Left lung (tissue), 10 donors: Measurements from ENCODE around the gene SUN3. TPM values are rescaled to one million over a fixed set of nuclear protein-coding genes. Genes with fewer than 3 reads are reported as not detected.
"Not testable (repeated sequence)": the region's sequence is repeated elsewhere in the genome, so short reads cannot be mapped to it uniquely, and the experiment has no call there.

Experiments used
- ATAC-seq: fragments of 200-7000 bp; cut with Tn5 transposase; one replicate; pipeline ENCODE4 v1.9.1; 2020; ENCODE audit warnings: moderate library complexity
- DNase-seq, 4 donors: peaks; one replicate each; pipeline ENCODE4 v3.0.0-alpha.2; 2013 to 2020
- H3K27ac ChIP-seq, 2 donors: fragments of 200-600 bp; sonication (generic) in 1 of 2; one replicate each; pipeline versions ENCODE4 v1.5.0 to v1.8.0; 2020 to 2021
- H3K27me3 ChIP-seq, 2 donors: fragments of 200-600 bp; sonication (generic) in 1 of 2; one replicate each; pipeline versions ENCODE4 v1.5.0 to v1.8.0; 2020 to 2021
- H3K36me3 ChIP-seq, 2 donors: fragments of 200-600 bp; sonication (generic) in 1 of 2; one replicate each; pipeline versions ENCODE4 v1.5.0 to v1.8.0; 2020 to 2021
- H3K4me1 ChIP-seq, 2 donors: fragments of 200-600 bp; one replicate each; pipeline ENCODE4 v1.8.0; 2021
- H3K4me3 ChIP-seq, 2 donors: fragments of 200-600 bp; sonication (generic) in 1 of 2; one replicate each; pipeline versions ENCODE4 v1.5.0 to v1.8.0; 2020 to 2021; ENCODE audit warnings: mild to moderate bottlenecking in 1 of 2
- H3K9me3 ChIP-seq, 2 donors: fragments of 200-600 bp; sonication (generic) in 1 of 2; one replicate each; pipeline versions ENCODE4 v1.5.0 to v1.8.0; 2020 to 2021
- intact Hi-C, 2 donors: fragments of 100-400 bp; cut with DNase I; formaldehyde crosslinking; loops; one replicate each; pipeline versions ENCODE4 v1.11.2 to v1.14.2; 2022
- polyA plus RNA-seq, 6 donors: library from polyadenylated mRNA; unstranded; fragments of 120-200 nt; gene quantifications; one replicate each; pipeline ENCODE4 v1.2.1, GENCODE V29; 2013; ENCODE audit not compliant: insufficient read length in 6 of 6
- total RNA-seq, 2 donors: library from RNA; stranded (reverse); fragmentation: NEBNext Ultra II Directional; extraction: Animal tissue kit (Norgen Biotek cat#: 25700); gene quantifications; one replicate each; pipeline ENCODE4 v1.2.1, GENCODE V29; 2021
- TF ChIP-seq, protein P1 (sequence below), 2 donors: fragments of 200-600 bp; sonication (generic) in 1 of 2; IDR thresholded peaks; one replicate each; pipeline versions ENCODE4 v1.5.0 to v1.8.0; 2021; ENCODE audit warnings: antibody characterized with exemption in 2 of 2
- donor health status: DM: no; HTN: yes; CAD: no.
- donor health status: DM: no; HTN: no; CAD: no.

Gene SUN3
- total and polyA plus RNA-seq, 8 donors: 0.11 to 0.39 (median 0.29) TPM; not detected in 3

DNA sequence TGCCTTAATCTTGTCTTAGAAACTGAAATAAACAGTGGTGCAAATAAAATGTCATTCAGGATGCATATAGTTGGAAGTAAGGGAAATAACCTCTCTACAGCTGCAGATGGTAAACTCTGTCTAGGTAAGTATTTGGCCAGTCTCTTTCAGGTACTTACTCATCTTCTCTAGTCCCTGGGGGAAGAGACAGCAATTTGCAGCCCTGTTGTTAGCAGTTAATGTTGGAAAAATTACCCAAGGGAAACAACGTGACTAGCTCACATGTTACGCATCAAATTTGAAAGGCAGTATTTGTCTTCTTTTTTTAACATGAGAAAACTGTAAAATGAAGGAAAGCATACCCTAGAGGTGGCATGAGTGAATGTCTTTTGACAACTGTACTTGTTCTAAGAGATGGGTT lies 46.3 kb downstream of the SUN3 start:
- intact Hi-C loops: no loop called here
- no peaks in the 10 kb centered on the region for H3K27me3 ChIP-seq
- TF ChIP-seq, protein P1, sequence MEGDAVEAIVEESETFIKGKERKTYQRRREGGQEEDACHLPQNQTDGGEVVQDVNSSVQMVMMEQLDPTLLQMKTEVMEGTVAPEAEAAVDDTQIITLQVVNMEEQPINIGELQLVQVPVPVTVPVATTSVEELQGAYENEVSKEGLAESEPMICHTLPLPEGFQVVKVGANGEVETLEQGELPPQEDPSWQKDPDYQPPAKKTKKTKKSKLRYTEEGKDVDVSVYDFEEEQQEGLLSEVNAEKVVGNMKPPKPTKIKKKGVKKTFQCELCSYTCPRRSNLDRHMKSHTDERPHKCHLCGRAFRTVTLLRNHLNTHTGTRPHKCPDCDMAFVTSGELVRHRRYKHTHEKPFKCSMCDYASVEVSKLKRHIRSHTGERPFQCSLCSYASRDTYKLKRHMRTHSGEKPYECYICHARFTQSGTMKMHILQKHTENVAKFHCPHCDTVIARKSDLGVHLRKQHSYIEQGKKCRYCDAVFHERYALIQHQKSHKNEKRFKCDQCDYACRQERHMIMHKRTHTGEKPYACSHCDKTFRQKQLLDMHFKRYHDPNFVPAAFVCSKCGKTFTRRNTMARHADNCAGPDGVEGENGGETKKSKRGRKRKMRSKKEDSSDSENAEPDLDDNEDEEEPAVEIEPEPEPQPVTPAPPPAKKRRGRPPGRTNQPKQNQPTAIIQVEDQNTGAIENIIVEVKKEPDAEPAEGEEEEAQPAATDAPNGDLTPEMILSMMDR (IDR thresholded peaks at IDR 0.05): no peak

DNA sequence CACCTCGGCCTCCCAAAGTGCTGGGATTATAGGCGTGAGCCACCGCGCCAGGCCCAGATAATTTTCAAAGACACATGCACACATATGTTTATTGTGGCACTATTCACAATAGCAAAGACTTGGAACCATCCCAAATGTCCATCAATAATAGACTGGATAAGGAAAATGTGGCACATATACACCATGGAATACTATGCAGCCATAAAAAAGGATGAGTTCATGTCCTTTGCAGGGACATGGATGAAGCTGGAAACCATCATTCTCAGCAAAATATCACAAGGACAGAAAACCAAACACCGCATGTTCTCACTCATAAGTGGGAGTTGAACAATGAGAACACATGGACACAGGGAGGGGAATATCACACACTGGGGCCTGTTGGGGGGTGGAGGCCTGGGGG lies 48.3 kb downstream of the SUN3 start:
- DNase-seq, H3K9me3 ChIP-seq, H3K4me3 ChIP-seq, intact Hi-C loops, H3K27ac ChIP-seq, ATAC-seq, H3K27me3 ChIP-seq: not testable (repeated sequence)
- Histone ChIP-seq H3K4me1 (peaks cover 0 to 25% of the 10 kb centered on the region in 2 donors), H3K36me3 (peaks cover 0 to 27% of the 10 kb centered on the region in 2 donors)

More for the DNA sequence above, 46.3 kb downstream of the SUN3 start:
- Histone ChIP-seq H3K36me3 (peaks cover 0 to 8% of the 10 kb centered on the region in 2 donors), H3K4me3 (no peak overlapping the region), H3K4me1 (peaks cover 0 to 16% of the 10 kb centered on the region in 2 donors), H3K27ac (no peak overlapping the region), H3K9me3 (no peaks in the 10 kb centered on the region)
- ATAC-seq: no peak
- DNase-seq: no peak

DNA sequence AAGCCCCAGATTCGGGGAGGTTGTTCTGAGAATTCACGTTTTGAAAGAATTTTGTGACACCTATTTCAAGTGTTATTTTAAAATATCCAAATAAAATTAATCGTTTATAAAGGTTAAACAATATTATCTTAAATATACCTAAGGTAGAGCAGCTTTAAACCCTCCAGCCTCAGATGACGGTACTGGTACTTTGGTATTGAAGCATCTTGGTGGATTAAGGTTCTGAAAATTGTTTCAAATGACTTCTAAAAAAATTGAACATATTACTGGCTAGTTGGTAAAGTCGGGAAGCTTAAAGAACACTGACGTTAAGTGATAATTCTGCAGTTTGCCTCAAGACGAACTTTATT lies 49.1 kb downstream of the SUN3 start:
- TF ChIP-seq, protein P1 (IDR thresholded peaks at IDR 0.05): no peak
- Histone ChIP-seq H3K9me3 (no peaks in the 10 kb centered on the region), H3K27me3 (no peaks in the 10 kb centered on the region), H3K4me1 (peaks cover 0 to 25% of the 10 kb centered on the region in 2 donors), H3K36me3 (peaks cover 4 to 36% of the 10 kb centered on the region in 2 donors), H3K4me3 (peak overlapping the region; percentile 50 to 53), H3K27ac (peak overlapping the region; percentile 65 to 91)
- DNase-seq: no peak
- no peak for ATAC-seq
- intact Hi-C loops: no loop called here

DNA sequence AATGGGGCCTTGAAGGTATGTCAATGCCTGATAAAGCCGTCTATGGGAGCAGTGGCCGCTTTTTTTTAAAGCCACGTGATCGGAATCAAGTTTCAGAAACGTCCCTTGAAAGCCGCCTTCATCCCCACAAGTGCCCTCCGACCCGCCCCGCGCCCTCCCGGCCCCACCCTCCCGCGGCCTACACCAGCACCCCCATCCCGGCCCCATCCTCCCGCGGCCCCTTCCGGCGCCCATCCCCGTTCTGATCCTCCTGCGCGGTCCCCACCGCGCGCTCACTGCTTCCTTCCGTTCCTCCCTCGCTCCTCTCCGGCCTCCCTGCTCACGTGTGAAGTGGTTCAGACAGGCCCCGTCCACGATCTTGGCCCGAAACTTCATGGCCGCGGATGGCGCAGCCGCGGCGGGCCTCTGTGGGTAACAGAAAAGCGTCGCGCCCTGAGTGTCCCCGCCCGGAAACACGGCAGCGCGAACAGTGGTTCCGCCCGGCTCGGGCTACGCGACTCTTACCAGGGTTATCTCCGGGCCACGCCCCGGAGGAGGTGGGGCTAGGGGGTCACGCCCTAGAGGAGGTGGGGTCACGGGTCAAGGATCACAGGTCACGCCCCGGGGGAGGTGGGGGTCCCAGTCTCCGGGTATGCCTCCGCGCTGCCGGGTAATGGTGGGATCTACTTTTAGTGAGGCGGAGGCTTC lies 49.6 kb downstream of the SUN3 start, which contains the start of gene HUS1:
Gene HUS1 (minus strand): TSS at position 471 of the 687 bp plus-strand sequence. CDS start 96 bp downstream, at position 375.
- Histone ChIP-seq H3K9me3 (no peaks in the 10 kb centered on the region), H3K4me3 (peak within 1 kb of the TSS; percentile 50 to 53), H3K27ac (peak within 1 kb of the TSS; percentile 65 to 91), H3K27me3 (no peaks in the 10 kb centered on the region), H3K4me1 (peaks cover 0 to 25% of the 10 kb centered on the region in 2 donors), H3K36me3 (peaks cover 4 to 41% of the 10 kb centered on the region in 2 donors)
- intact Hi-C loops: no loop called here
- ATAC-seq (peak; percentile 100), DNase-seq (peak; percentile 80 to 97 (median 90))
- TF ChIP-seq, protein P1 (IDR thresholded peaks at IDR 0.05): no peak

DNA sequence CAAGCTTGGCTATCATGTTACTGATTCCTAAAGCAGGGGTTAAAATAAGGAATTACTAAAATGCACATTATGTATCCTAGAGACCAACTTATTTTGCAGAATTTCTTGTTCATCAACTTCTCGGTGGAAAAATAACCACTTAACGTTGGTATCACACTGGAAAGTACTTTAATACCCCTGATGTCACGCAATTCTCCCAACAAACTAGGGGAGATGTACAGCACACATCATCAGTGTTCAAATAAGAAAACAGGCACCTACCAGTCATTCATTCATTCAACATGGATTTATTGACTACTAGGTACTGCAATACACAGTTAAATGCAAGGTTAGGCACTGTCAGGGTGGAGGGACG lies 50.1 kb downstream of the SUN3 start:
- Histone ChIP-seq H3K4me3 (peak overlapping the region; percentile 50 to 53), H3K36me3 (peaks cover 4 to 46% of the 10 kb centered on the region in 2 donors), H3K27me3 (no peaks in the 10 kb centered on the region), H3K9me3 (no peaks in the 10 kb centered on the region), H3K27ac (peak overlapping the region; percentile 65 to 91), H3K4me1 (peaks cover 0 to 25% of the 10 kb centered on the region in 2 donors)
- ATAC-seq (no peak), DNase-seq (no peak)
- TF ChIP-seq, protein P1 (IDR thresholded peaks at IDR 0.05): no peak
- intact Hi-C loops: no loop called here
